Measurements from ENCODE around the gene CCNT1. TPM values are rescaled to one million over a fixed set of nuclear protein-coding genes. Genes with fewer than 3 reads are reported as not detected.

The CCNT1 gene
- polyA plus RNA-seq, 1 donor from 2014 or later = 28.2 TPM

- TF ChIP-seq EP300 (conservative IDR thresholded peaks at IDR 0.05; ENCODE audit: poor library complexity, severe bottlenecking) = no peak
- TF ChIP-seq, protein P1, sequence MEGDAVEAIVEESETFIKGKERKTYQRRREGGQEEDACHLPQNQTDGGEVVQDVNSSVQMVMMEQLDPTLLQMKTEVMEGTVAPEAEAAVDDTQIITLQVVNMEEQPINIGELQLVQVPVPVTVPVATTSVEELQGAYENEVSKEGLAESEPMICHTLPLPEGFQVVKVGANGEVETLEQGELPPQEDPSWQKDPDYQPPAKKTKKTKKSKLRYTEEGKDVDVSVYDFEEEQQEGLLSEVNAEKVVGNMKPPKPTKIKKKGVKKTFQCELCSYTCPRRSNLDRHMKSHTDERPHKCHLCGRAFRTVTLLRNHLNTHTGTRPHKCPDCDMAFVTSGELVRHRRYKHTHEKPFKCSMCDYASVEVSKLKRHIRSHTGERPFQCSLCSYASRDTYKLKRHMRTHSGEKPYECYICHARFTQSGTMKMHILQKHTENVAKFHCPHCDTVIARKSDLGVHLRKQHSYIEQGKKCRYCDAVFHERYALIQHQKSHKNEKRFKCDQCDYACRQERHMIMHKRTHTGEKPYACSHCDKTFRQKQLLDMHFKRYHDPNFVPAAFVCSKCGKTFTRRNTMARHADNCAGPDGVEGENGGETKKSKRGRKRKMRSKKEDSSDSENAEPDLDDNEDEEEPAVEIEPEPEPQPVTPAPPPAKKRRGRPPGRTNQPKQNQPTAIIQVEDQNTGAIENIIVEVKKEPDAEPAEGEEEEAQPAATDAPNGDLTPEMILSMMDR (IDR thresholded peaks at IDR 0.05; ENCODE audit: poor library complexity, severe bottlenecking) = no peak
- no peak for TF ChIP-seq POLR2AphosphoS5 (IDR thresholded peaks at IDR 0.05)
- H4K20me1 ChIP-seq (ENCODE audit: insufficient read depth) = no peaks in the 10 kb centered on the region
- H3K4me3 ChIP-seq (ENCODE audit: low read length) = no peak overlapping the region
- no peaks in the 10 kb centered on the region for H3K27me3 ChIP-seq (ENCODE audit: insufficient read depth, low read depth, low read length)
- H3K4me2 ChIP-seq (ENCODE audit: low read length) = no peak overlapping the region
- no peaks in the 10 kb centered on the region for H3K79me2 ChIP-seq (replicated peaks; ENCODE audit: insufficient read depth, low read length)
- peaks cover 8% of the 10 kb centered on the region for H3K9me3 ChIP-seq (ENCODE audit: low read length)
- no peak overlapping the region for H3K27ac ChIP-seq (ENCODE audit: low read length)
- H2AFZ ChIP-seq (ENCODE audit: low read depth, low read length) = no peak overlapping the region
- peaks cover 4% of the 10 kb centered on the region for H3K36me3 ChIP-seq (ENCODE audit: insufficient read depth, low read length)
- no peaks in the 10 kb centered on the region for H3K9me2 ChIP-seq (ENCODE audit: insufficient read depth, low read length)
- no peak overlapping the region for H3K9ac ChIP-seq (ENCODE audit: low read length)
- H3F3A ChIP-seq (ENCODE audit: insufficient read depth, low read length, poor library complexity, severe bottlenecking) = no peaks in the 10 kb centered on the region
Measured at GRCh38 chr12:48640854-48641253, 75.7 kb downstream of the CCNT1 start.

- Histone ChIP-seq H3K79me2 (replicated peaks; ENCODE audit: insufficient read depth, low read length) (no peaks in the 10 kb centered on the region), H3F3A (ENCODE audit: insufficient read depth, low read length, poor library complexity, severe bottlenecking) (no peaks in the 10 kb centered on the region)
- no peak for TF ChIP-seq MXI1 (conservative IDR thresholded peaks at IDR 0.05; ENCODE audit: poor library complexity, severe bottlenecking)
- TF ChIP-seq, protein P1 (IDR thresholded peaks at IDR 0.05; ENCODE audit: poor library complexity, severe bottlenecking) = no peak
- TF ChIP-seq SMC3 (conservative IDR thresholded peaks at IDR 0.05; ENCODE audit: poor library complexity) = no peak
- TF ChIP-seq EZH2 (IDR thresholded peaks at IDR 0.05; ENCODE audit: borderline replicate concordance, insufficient read depth, low read length, poor library complexity, severe bottlenecking) = no peak
- TF ChIP-seq, protein P2, sequence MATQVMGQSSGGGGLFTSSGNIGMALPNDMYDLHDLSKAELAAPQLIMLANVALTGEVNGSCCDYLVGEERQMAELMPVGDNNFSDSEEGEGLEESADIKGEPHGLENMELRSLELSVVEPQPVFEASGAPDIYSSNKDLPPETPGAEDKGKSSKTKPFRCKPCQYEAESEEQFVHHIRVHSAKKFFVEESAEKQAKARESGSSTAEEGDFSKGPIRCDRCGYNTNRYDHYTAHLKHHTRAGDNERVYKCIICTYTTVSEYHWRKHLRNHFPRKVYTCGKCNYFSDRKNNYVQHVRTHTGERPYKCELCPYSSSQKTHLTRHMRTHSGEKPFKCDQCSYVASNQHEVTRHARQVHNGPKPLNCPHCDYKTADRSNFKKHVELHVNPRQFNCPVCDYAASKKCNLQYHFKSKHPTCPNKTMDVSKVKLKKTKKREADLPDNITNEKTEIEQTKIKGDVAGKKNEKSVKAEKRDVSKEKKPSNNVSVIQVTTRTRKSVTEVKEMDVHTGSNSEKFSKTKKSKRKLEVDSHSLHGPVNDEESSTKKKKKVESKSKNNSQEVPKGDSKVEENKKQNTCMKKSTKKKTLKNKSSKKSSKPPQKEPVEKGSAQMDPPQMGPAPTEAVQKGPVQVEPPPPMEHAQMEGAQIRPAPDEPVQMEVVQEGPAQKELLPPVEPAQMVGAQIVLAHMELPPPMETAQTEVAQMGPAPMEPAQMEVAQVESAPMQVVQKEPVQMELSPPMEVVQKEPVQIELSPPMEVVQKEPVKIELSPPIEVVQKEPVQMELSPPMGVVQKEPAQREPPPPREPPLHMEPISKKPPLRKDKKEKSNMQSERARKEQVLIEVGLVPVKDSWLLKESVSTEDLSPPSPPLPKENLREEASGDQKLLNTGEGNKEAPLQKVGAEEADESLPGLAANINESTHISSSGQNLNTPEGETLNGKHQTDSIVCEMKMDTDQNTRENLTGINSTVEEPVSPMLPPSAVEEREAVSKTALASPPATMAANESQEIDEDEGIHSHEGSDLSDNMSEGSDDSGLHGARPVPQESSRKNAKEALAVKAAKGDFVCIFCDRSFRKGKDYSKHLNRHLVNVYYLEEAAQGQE (IDR thresholded peaks at IDR 0.05; ENCODE audit: borderline replicate concordance) = no peak
- no peak for TF ChIP-seq RAD21 (conservative IDR thresholded peaks at IDR 0.05)
- no peak for TF ChIP-seq TAF1 (IDR thresholded peaks at IDR 0.05; ENCODE audit: low read depth)
- no peak for TF ChIP-seq EP300 (conservative IDR thresholded peaks at IDR 0.05; ENCODE audit: poor library complexity, severe bottlenecking)
- no peak for TF ChIP-seq POLR2AphosphoS5 (IDR thresholded peaks at IDR 0.05)
Measured at GRCh38 chr12:48640428-48640827, 76.1 kb downstream of the CCNT1 start.

More at GRCh38 chr12:48640428-48640827, 76.1 kb downstream of the CCNT1 start:
- Histone ChIP-seq H3K9me2 (ENCODE audit: insufficient read depth, low read length) (no peaks in the 10 kb centered on the region), H3K27ac (ENCODE audit: low read length) (no peak overlapping the region), H2AFZ (ENCODE audit: low read depth, low read length) (no peak overlapping the region), H3K9me3 (ENCODE audit: low read length) (peaks cover 8% of the 10 kb centered on the region), H3K9ac (ENCODE audit: low read length) (no peak overlapping the region), H3K27me3 (ENCODE audit: insufficient read depth, low read depth, low read length) (no peaks in the 10 kb centered on the region), H3K4me3 (ENCODE audit: low read length) (no peak overlapping the region), H3K36me3 (ENCODE audit: insufficient read depth, low read length) (peaks cover 4% of the 10 kb centered on the region), H4K20me1 (ENCODE audit: insufficient read depth) (no peaks in the 10 kb centered on the region), H3K4me2 (ENCODE audit: low read length) (no peak overlapping the region)

Small RNA genes within 50 kb of the gene (small RNA-seq; reads per million reads assigned to genes)
- gene MIR1291 (0 reads per million in 3 experiments), gene SNORA2A (2,475 to 5,012 (median 3,194) reads per million in 3 experiments), gene SNORA2B (52.1 to 179 (median 72.4) reads per million in 3 experiments), gene SNORA2C (97.8 to 606 (median 99.5) reads per million in 3 experiments)

Other genes starting within 250 kb of the CCNT1 start
- gene ANP32D, start 244.1 kb downstream of the CCNT1 start, polyA plus RNA-seq = not detected in 2 replicates
- gene C12orf54, start 234.2 kb downstream of the CCNT1 start, polyA plus RNA-seq = not detected in 2 replicates
- gene OR8S1, start 191.1 kb downstream of the CCNT1 start, polyA plus RNA-seq = not detected in 2 replicates
- not detected in 2 replicates for gene LALBA, start 146.7 kb downstream of the CCNT1 start, polyA plus RNA-seq
- gene KANSL2, start 34.5 kb downstream of the CCNT1 start, polyA plus RNA-seq = 116 and 173 TPM in 2 replicates
- 43.1 and 48.2 TPM in 2 replicates for gene ADCY6, start 72.4 kb upstream of the CCNT1 start, polyA plus RNA-seq
- gene CACNB3, start 101.8 kb upstream of the CCNT1 start, polyA plus RNA-seq = 123 and 129 TPM in 2 replicates
- gene DDX23, start 135.5 kb upstream of the CCNT1 start, polyA plus RNA-seq = 94.6 and 96.5 TPM in 2 replicates
- gene RND1, start 149.2 kb upstream of the CCNT1 start, polyA plus RNA-seq = 1.3 and 5.8 TPM in 2 replicates
- 24.5 and 24.9 TPM in 2 replicates for gene FKBP11, start 208.8 kb upstream of the CCNT1 start, polyA plus RNA-seq
- 114 TPM in 2 replicates for gene ARF3, start 240.8 kb upstream of the CCNT1 start, polyA plus RNA-seq